ENCODE data around the gene RNF44. TPM values are rescaled to one million over a fixed set of nuclear protein-coding genes. Genes with fewer than 3 reads are reported as not detected.

Gene RNF44
- total and polyA plus RNA-seq, 11 donors, result 9.2 to 35.7 (median 20.0) TPM

DNA sequence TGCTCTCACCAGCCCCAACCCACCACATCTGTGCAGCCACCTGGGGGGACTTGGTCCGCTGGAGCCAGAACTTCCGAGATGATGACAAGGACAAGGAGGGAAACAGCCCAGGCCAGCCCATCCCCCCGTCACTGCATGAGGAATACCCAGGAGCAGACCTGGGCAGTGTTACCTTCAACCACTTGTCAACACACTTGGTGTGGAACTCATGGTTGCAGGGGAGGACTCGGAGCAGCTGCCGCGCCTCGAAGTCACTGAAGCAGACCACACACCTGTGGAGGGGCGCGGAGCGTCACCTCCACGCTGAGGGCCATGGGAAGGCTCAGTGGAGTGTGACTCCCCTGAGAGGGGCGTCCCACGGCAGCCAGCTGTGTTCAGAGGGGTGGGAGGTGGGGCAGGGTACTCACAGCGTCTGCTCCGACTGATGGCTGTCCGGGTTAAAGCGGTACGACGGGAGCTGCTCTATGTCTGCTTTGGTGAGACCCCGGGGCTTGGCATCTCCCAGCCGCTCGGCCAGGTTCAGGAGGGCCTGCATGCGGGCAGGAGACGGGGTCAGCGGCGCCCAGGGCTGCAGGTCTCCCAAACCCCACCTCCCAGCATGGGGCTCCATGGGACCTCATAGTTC lies 8.0 kb downstream of the RNF44 start:
- TF ChIP-seq, protein P1, sequence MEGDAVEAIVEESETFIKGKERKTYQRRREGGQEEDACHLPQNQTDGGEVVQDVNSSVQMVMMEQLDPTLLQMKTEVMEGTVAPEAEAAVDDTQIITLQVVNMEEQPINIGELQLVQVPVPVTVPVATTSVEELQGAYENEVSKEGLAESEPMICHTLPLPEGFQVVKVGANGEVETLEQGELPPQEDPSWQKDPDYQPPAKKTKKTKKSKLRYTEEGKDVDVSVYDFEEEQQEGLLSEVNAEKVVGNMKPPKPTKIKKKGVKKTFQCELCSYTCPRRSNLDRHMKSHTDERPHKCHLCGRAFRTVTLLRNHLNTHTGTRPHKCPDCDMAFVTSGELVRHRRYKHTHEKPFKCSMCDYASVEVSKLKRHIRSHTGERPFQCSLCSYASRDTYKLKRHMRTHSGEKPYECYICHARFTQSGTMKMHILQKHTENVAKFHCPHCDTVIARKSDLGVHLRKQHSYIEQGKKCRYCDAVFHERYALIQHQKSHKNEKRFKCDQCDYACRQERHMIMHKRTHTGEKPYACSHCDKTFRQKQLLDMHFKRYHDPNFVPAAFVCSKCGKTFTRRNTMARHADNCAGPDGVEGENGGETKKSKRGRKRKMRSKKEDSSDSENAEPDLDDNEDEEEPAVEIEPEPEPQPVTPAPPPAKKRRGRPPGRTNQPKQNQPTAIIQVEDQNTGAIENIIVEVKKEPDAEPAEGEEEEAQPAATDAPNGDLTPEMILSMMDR (IDR thresholded peaks at IDR 0.05), result no peak
- TF ChIP-seq POLR2A (IDR thresholded peaks at IDR 0.05), result no peak
- Histone ChIP-seq H3K4me3 (no peak overlapping the region), H3K27me3 (no peaks in the 10 kb centered on the region), H3K9me3 (no peaks in the 10 kb centered on the region), H3K4me1 (peaks cover 2 to 58% (median 37%) of the 10 kb centered on the region in 12 donors), H3K27ac (peak overlapping the region in 1 of 12 donors; percentile 52), H3K36me3 (peaks cover 0 to 53% (median 48%) of the 10 kb centered on the region in 9 donors)
- peak in 1 of 5 donors; percentile 33 for DNase-seq
- WGBS, 4 donors, result 85 to 93% (median 89%) methylated on average over 9 to 26 of the region's 26 CpGs
- ATAC-seq, result no peak
- intact Hi-C loops (cut with DNase I), result loop anchor here in 1 of 10 donors (2.0 kb wide), 1 partner anchor 78 kb away; no protein-coding TSS in a partner anchor

DNA sequence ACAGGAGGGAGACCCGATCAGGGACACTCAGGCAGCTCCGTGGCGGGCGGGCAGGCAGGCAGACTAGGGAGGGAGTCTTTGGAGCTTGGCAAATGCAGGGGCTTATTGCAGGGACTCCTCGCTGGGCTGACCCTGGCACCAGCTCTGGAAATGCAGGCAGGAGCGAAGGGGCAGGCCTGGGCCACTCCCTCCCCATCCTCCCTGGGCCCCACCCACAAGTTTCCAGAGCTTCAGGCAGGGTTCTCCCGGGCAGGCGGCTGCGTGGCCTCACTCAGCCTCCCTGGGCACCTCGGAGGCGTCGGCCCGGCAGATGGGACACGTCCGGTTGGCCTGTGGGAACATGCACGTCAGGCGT lies 8.5 kb downstream of the RNF44 start:
- TF ChIP-seq, protein P1 (IDR thresholded peaks at IDR 0.05), result no peak
- TF ChIP-seq POLR2A (IDR thresholded peaks at IDR 0.05), result no peak
- no peak overlapping the region for H3K27ac ChIP-seq
- H3K9me3 ChIP-seq, result no peaks in the 10 kb centered on the region
- intact Hi-C loops (cut with DNase I), result loop anchor here in 1 of 10 donors (2.0 kb wide), 1 partner anchor 78 kb away; no protein-coding TSS in a partner anchor
- peak in 1 of 4 donors; percentile 5 for ATAC-seq
- no peak for DNase-seq
- H3K4me3 ChIP-seq, result no peak overlapping the region
- peaks cover 0 to 54% (median 32%) of the 10 kb centered on the region in 12 donors for H3K4me1 ChIP-seq
- WGBS, 4 donors, result 53 to 74% (median 66%) methylated on average over 2 to 17 of the region's 17 CpGs
- H3K36me3 ChIP-seq, result peaks cover 0 to 53% (median 48%) of the 10 kb centered on the region in 9 donors
- no peaks in the 10 kb centered on the region for H3K27me3 ChIP-seq

DNA sequence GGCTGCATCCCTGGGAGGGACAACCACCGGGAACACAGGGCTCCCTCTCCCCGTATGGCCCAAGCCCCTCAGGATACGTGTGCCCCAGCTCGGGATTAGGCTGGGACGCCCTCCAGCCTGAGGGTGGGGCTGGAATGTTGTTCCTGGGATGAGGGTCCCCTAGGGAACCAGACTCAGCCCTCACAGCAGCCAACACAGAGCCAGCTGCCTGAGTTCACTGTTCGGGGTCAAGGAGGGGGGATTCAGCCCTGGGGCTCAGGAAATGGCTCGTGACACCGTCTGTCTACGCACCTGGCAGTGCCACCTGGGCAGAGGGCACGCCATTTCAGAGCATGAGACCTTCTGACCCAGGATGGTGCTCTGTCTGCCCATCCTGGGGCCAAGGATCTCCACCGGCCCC lies 8.9 kb downstream of the RNF44 start:
- Histone ChIP-seq H3K9me3 (no peaks in the 10 kb centered on the region), H3K4me1 (peaks cover 0 to 49% (median 28%) of the 10 kb centered on the region in 12 donors), H3K27ac (no peak overlapping the region), H3K36me3 (peaks cover 0 to 53% (median 48%) of the 10 kb centered on the region in 9 donors), H3K27me3 (no peaks in the 10 kb centered on the region), H3K4me3 (no peak overlapping the region)
- DNase-seq, result no peak
- peak in 1 of 4 donors; percentile 18 for ATAC-seq
- TF ChIP-seq POLR2A (IDR thresholded peaks at IDR 0.05), result no peak
- TF ChIP-seq, protein P1 (IDR thresholded peaks at IDR 0.05), result no peak
- 67 to 72% (median 69%) methylated on average over 7 to 11 of the region's 11 CpGs for WGBS, 4 donors
- intact Hi-C loops (cut with DNase I), result loop anchor here in 1 of 10 donors (2.0 kb wide), 1 partner anchor 78 kb away; no protein-coding TSS in a partner anchor

Data from heart left ventricle (tissue), 16 donors.